ENCODE results near the gene GBE1.

Gene GBE1

DNA sequence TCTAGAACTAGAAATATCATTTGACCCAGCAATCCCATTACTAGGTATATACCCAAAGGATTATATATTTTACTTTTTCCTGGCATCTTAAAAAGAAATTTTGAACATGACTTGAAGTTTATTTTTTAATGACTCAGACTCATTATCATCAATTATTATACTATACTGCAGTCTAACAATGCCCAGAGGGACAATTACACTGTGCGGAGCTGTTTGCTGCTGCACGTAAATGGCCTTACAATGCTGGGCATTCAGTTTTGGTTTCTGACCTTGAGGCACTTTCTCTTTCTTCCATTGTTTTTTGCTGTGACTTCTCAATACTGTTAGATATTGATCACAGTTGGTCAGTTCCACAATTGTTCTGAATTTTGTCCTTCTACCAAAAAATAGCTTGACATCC, 128.8 kb downstream of the GBE1 start:
- Histone ChIP-seq H3K27ac (ENCODE audit: extremely low read depth, low read depth, low read length) (no peak overlapping the region), H3K36me3 (ENCODE audit: control insufficient read depth in 2 of 2, insufficient read depth in 1 of 2, low read length in 2 of 2) (no peaks in the 10 kb centered on the region), H3K4me3 (ENCODE audit: low read depth, low read length) (no peak overlapping the region), H3K9me3 (ENCODE audit: control insufficient read depth, insufficient read depth, low read depth, low read length) (no peaks in the 10 kb centered on the region), H3K4me1 (ENCODE audit: control insufficient read depth, insufficient read depth, low read length) (no peaks in the 10 kb centered on the region)
- ChIA-PET CTCF (no interaction called here), POLR2A (no interaction called here)
- no peak for TF ChIP-seq ZNF48 (tag by site-specific recombination; IDR thresholded peaks at IDR 0.05)
- TF ChIP-seq, protein P1, sequence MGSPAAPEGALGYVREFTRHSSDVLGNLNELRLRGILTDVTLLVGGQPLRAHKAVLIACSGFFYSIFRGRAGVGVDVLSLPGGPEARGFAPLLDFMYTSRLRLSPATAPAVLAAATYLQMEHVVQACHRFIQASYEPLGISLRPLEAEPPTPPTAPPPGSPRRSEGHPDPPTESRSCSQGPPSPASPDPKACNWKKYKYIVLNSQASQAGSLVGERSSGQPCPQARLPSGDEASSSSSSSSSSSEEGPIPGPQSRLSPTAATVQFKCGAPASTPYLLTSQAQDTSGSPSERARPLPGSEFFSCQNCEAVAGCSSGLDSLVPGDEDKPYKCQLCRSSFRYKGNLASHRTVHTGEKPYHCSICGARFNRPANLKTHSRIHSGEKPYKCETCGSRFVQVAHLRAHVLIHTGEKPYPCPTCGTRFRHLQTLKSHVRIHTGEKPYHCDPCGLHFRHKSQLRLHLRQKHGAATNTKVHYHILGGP (tag by site-specific recombination; IDR thresholded peaks at IDR 0.05): no peak
- TF ChIP-seq, protein P2, sequence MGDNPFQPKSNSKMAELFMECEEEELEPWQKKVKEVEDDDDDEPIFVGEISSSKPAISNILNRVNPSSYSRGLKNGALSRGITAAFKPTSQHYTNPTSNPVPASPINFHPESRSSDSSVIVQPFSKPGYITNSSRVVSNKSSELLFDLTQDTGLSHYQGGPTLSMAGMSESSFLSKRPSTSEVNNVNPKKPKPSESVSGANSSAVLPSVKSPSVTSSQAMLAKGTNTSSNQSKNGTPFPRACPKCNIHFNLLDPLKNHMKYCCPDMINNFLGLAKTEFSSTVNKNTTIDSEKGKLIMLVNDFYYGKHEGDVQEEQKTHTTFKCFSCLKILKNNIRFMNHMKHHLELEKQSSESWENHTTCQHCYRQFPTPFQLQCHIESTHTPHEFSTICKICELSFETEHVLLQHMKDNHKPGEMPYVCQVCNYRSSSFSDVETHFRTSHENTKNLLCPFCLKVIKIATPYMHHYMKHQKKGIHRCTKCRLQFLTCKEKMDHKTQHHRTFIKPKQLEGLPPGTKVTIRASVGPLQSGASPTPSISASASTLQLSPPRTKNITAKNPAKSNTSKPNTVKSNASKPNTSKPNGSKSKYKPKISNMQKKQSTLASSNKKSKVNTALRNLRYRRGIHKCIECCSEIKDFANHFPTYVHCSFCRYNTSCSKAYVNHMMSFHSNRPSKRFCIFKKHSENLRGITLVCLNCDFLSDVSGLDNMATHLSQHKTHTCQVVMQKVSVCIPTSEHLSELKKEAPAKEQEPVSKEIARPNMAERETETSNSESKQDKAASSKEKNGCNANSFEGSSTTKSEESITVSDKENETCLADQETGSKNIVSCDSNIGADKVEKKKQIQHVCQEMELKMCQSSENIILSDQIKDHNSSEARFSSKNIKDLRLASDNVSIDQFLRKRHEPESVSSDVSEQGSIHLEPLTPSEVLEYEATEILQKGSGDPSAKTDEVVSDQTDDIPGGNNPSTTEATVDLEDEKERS (tag by site-specific recombination; IDR thresholded peaks at IDR 0.05): no peak
- TF ChIP-seq ZNF785 (tag by site-specific recombination; IDR thresholded peaks at IDR 0.05): no peak
- no peak for TF ChIP-seq ZNF248 (tag by site-specific recombination; IDR thresholded peaks at IDR 0.05)
- TF ChIP-seq MYNN (tag by site-specific recombination; IDR thresholded peaks at IDR 0.05; ENCODE audit: borderline replicate concordance): no peak
- no peak for TF ChIP-seq ZNF544 (tag by site-specific recombination; IDR thresholded peaks at IDR 0.05)
- no peak for TF ChIP-seq ZFP3 (tag by site-specific recombination; IDR thresholded peaks at IDR 0.05; ENCODE audit: low read depth)
- TF ChIP-seq ZIC2 (tag by site-specific recombination; IDR thresholded peaks at IDR 0.05): no peak
- no peak for TF ChIP-seq ZNF548 (tag by site-specific recombination; IDR thresholded peaks at IDR 0.05)
- no peak for TF ChIP-seq ZBTB49 (tag by site-specific recombination; IDR thresholded peaks at IDR 0.05; ENCODE audit: low read depth)
- TF ChIP-seq ZNF776 (tag by site-specific recombination; IDR thresholded peaks at IDR 0.05; ENCODE audit: borderline replicate concordance): no peak
- TF ChIP-seq ZNF133 (tag by site-specific recombination; IDR thresholded peaks at IDR 0.05): no peak
- TF ChIP-seq ZBTB20 (tag by site-specific recombination; IDR thresholded peaks at IDR 0.05): no peak

DNA sequence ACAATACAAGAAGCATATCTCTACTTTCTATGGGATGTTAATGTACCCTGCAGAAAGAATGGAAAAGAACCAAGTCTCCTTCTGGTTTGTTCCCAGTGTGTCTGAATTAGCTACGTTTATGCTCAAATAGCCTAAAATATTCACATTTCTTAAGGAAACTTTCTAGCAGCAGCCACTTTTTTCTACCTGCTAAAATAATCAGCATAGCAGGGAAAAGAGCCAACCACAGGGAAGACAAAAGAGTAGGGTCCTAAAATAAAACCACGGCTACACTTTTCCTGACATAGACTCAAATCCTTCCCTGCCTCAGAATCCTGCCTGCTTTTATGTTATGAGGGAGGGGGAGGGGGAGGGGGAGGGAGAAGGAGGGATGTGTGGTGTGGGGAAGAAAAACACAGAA, 136.7 kb downstream of the GBE1 start:
- Histone ChIP-seq H3K4me1 (ENCODE audit: control insufficient read depth, insufficient read depth, low read length) (no peaks in the 10 kb centered on the region), H3K9me3 (ENCODE audit: control insufficient read depth, insufficient read depth, low read depth, low read length) (no peaks in the 10 kb centered on the region), H3K27ac (ENCODE audit: extremely low read depth, low read depth, low read length) (no peak overlapping the region), H3K4me3 (ENCODE audit: low read depth, low read length) (no peak overlapping the region), H3K36me3 (ENCODE audit: control insufficient read depth in 2 of 2, insufficient read depth in 1 of 2, low read length in 2 of 2) (no peaks in the 10 kb centered on the region)
- TF ChIP-seq GLI2 (tag by site-specific recombination; IDR thresholded peaks at IDR 0.05; ENCODE audit: borderline replicate concordance, low read depth) (no peak), ZNF529 (tag by site-specific recombination; IDR thresholded peaks at IDR 0.05; ENCODE audit: insufficient replicate concordance) (no peak), ZNF585B (tag by site-specific recombination; IDR thresholded peaks at IDR 0.05) (no peak), ZNF175 (tag by site-specific recombination; IDR thresholded peaks at IDR 0.05) (no peak), ZNF114 (tag by site-specific recombination; IDR thresholded peaks at IDR 0.05) (no peak)
- ChIA-PET CTCF (no interaction called here), POLR2A (no interaction called here)
